ENCODE data around the gene LINC01488. TPM values are rescaled to one million over a fixed set of nuclear protein-coding genes. Genes with fewer than 3 reads are reported as not detected.
A peak's percentile ranks its signal among the peaks of the same experiment; 100 is the strongest.

Gene LINC01488
- total RNA-seq, 4 donors from 2014 or later = not detected

GRCh38 chr11:69539416-69540117 is 58.1 kb downstream of the LINC01488 start:
- Histone ChIP-seq H3K9me3 (no peaks in the 10 kb centered on the region), H3K36me3 (no peaks in the 10 kb centered on the region), H3K27me3 (no peaks in the 10 kb centered on the region), H3K4me3 (no peak overlapping the region), H3K27ac (peak overlapping the region; percentile 21 to 58 (median 35)), H3K4me1 (peaks cover 0 to 4% (median 0%) of the 10 kb centered on the region in 4 donors)
- TF ChIP-seq CTCF (IDR thresholded peaks at IDR 0.05) (no peak), POLR2A (IDR thresholded peaks at IDR 0.05) (no peak)
- peak; percentile 26 for DNase-seq
- in situ Hi-C loops (cut with MboI; ENCODE audit: low pct_ligation_motif_present in 1 of 4, low pct_unique_long_range_greater_than_20kb in 1 of 4, low sequenced_read_pairs in 3 of 4) (no loop called here), intact Hi-C loops (cut with DNase I; ENCODE audit: low total_unique reads) (no loop called here)
- 70 to 76% methylated on average over 4 to 14 of the region's 14 CpGs for WGBS, 2 donors (ENCODE audit: low coverage in 1 of 2)

GRCh38 chr11:69540118-69541000 is 58.9 kb downstream of the LINC01488 start:
- peaks cover 0 to 4% (median 0%) of the 10 kb centered on the region in 4 donors for H3K4me1 ChIP-seq
- peak overlapping the region; percentile 21 to 58 (median 35) for H3K27ac ChIP-seq
- no peaks in the 10 kb centered on the region for H3K36me3 ChIP-seq
- TF ChIP-seq CTCF (IDR thresholded peaks at IDR 0.05) = no peak
- TF ChIP-seq EP300 (IDR thresholded peaks at IDR 0.05; ENCODE audit: low read depth) = no peak
- TF ChIP-seq POLR2AphosphoS5 (IDR thresholded peaks at IDR 0.05) = no peak
- no peak for TF ChIP-seq POLR2A (IDR thresholded peaks at IDR 0.05)
- H3K4me3 ChIP-seq = no peak overlapping the region
- in situ Hi-C loops (cut with MboI; ENCODE audit: low pct_ligation_motif_present in 1 of 4, low pct_unique_long_range_greater_than_20kb in 1 of 4, low sequenced_read_pairs in 3 of 4) = no loop called here
- 83% methylated on average over 30 of the region's 30 CpGs; no CpG with 5 or more reads in 1 of the 2 donors for WGBS, 2 donors (ENCODE audit: low coverage in 1 of 2)
- no peak for DNase-seq
- intact Hi-C loops (cut with DNase I; ENCODE audit: low total_unique reads) = no loop called here
- no peaks in the 10 kb centered on the region for H3K9me3 ChIP-seq
- no peaks in the 10 kb centered on the region for H3K27me3 ChIP-seq

GRCh38 chr11:69541001-69541285 is 59.5 kb downstream of the LINC01488 start:
- Histone ChIP-seq H3K27me3 (no peaks in the 10 kb centered on the region), H3K9me3 (no peaks in the 10 kb centered on the region), H3K4me1 (peaks cover 0 to 4% (median 0%) of the 10 kb centered on the region in 4 donors), H3K4me3 (no peak overlapping the region), H3K36me3 (no peaks in the 10 kb centered on the region), H3K27ac (no peak overlapping the region)
- WGBS, 2 donors (ENCODE audit: low coverage in 1 of 2) = 80% methylated on average over 5 of the region's 5 CpGs; no CpG with 5 or more reads in 1 of the 2 donors
- no peak for DNase-seq
- intact Hi-C loops (cut with DNase I; ENCODE audit: low total_unique reads) = no loop called here
- in situ Hi-C loops (cut with MboI; ENCODE audit: low pct_ligation_motif_present in 1 of 4, low pct_unique_long_range_greater_than_20kb in 1 of 4, low sequenced_read_pairs in 3 of 4) = no loop called here
- TF ChIP-seq POLR2A (IDR thresholded peaks at IDR 0.05) (no peak), CTCF (IDR thresholded peaks at IDR 0.05) (no peak), POLR2AphosphoS5 (IDR thresholded peaks at IDR 0.05) (no peak), EP300 (IDR thresholded peaks at IDR 0.05; ENCODE audit: low read depth) (no peak)

GRCh38 chr11:69541501-69542313 is 60.2 kb downstream of the LINC01488 start:
- in situ Hi-C loops (cut with MboI; ENCODE audit: low pct_ligation_motif_present in 1 of 4, low pct_unique_long_range_greater_than_20kb in 1 of 4, low sequenced_read_pairs in 3 of 4) (no loop called here), intact Hi-C loops (cut with DNase I; ENCODE audit: low total_unique reads) (no loop called here)
- WGBS, 2 donors (ENCODE audit: low coverage in 1 of 2) = 76% methylated on average over 8 of the region's 8 CpGs; no CpG with 5 or more reads in 1 of the 2 donors
- Histone ChIP-seq H3K4me1 (peaks cover 0 to 4% (median 0%) of the 10 kb centered on the region in 4 donors), H3K27me3 (no peaks in the 10 kb centered on the region), H3K9me3 (no peaks in the 10 kb centered on the region), H3K4me3 (no peak overlapping the region), H3K36me3 (no peaks in the 10 kb centered on the region), H3K27ac (no peak overlapping the region)
- DNase-seq = no peak
- TF ChIP-seq EP300 (IDR thresholded peaks at IDR 0.05; ENCODE audit: low read depth) = no peak
- TF ChIP-seq POLR2AphosphoS5 (IDR thresholded peaks at IDR 0.05) = no peak
- no peak for TF ChIP-seq CTCF (IDR thresholded peaks at IDR 0.05)
- TF ChIP-seq POLR2A (IDR thresholded peaks at IDR 0.05) = no peak

Measured in transverse colon (tissue), 4 donors.